H9 (cell line): ENCODE results near the gene SLC35F5. TPM values are rescaled to one million over a fixed set of nuclear protein-coding genes. Genes with fewer than 3 reads are reported as not detected.

Source experiments
- DNase-seq: peaks from one replicate; pipeline ENCODE4 v3.0.0-alpha.2; 2017
- H2AFZ ChIP-seq: one replicate; pipeline ENCODE4 v1.6.1; 2013; ENCODE audit warnings: mild to moderate bottlenecking, low read length, control low read depth, moderate library complexity
- H2AK5ac ChIP-seq: 2 replicates; pipeline ENCODE4 v1.6.1; 2013; ENCODE audit warnings: low read length, control low read depth, mixed read lengths; ENCODE audit not compliant: insufficient read length
- H2BK120ac ChIP-seq: one replicate; pipeline ENCODE4 v1.6.1; 2013; ENCODE audit warnings: low read depth, mild to moderate bottlenecking, low read length, control low read depth, inconsistent platforms; ENCODE audit not compliant: poor library complexity, severe bottlenecking
- H2BK12ac ChIP-seq: 2 replicates; pipeline ENCODE4 v1.6.1; 2013; ENCODE audit warnings: low read length, control low read depth, mixed read lengths, low read depth; ENCODE audit not compliant: insufficient read length
- H2BK15ac ChIP-seq: 2 replicates; pipeline ENCODE4 v1.6.1; 2013; ENCODE audit warnings: low read depth, low read length, control low read depth
- H2BK20ac ChIP-seq: one replicate; pipeline ENCODE4 v1.6.1; 2013; ENCODE audit warnings: low read depth, mild to moderate bottlenecking, low read length, control low read depth, inconsistent platforms; ENCODE audit not compliant: poor library complexity, severe bottlenecking
- H2BK5ac ChIP-seq: 2 replicates; pipeline ENCODE4 v1.6.1; 2013; ENCODE audit warnings: low read length, control low read depth, mixed read lengths; ENCODE audit not compliant: insufficient read length
- H3K14ac ChIP-seq: 2 replicates; pipeline ENCODE4 v1.6.1; 2013; ENCODE audit warnings: low read length, control low read depth; ENCODE audit not compliant: insufficient read depth
- H3K18ac ChIP-seq: 2 replicates; pipeline ENCODE4 v1.6.1; 2013; ENCODE audit warnings: low read depth, mild to moderate bottlenecking, mixed read lengths, low read length, control low read depth; ENCODE audit not compliant: insufficient read length
- H3K23ac ChIP-seq: 2 replicates; pipeline ENCODE4 v1.6.1; 2013; ENCODE audit warnings: low read length, control low read depth, mixed read lengths, low read depth; ENCODE audit not compliant: insufficient read length
- H3K23me2 ChIP-seq: 2 replicates; pipeline ENCODE4 v1.6.1; 2013; ENCODE audit warnings: low read depth, mild to moderate bottlenecking, mixed read lengths, low read length, control low read depth; ENCODE audit not compliant: insufficient read length, poor library complexity, severe bottlenecking
- H3K27ac ChIP-seq: 2 replicates; pipeline ENCODE4 v1.5.1; 2013; ENCODE audit warnings: low read length, control low read depth, mixed read lengths, low read depth; ENCODE audit not compliant: insufficient read length
- H3K27me3 ChIP-seq: 2 replicates; pipeline ENCODE4 v1.6.1; 2013; ENCODE audit warnings: low read length, control low read depth, inconsistent platforms; ENCODE audit not compliant: insufficient read depth
- H3K4ac ChIP-seq: 2 replicates; pipeline ENCODE4 v1.6.1; 2013; ENCODE audit warnings: low read depth, mild to moderate bottlenecking, control low read depth, inconsistent platforms, low read length, moderate library complexity
- H3K4me1 ChIP-seq: 2 replicates; pipeline ENCODE4 v1.6.1; 2013; ENCODE audit warnings: low read length, control low read depth, inconsistent platforms; ENCODE audit not compliant: insufficient read depth
- H3K4me2 ChIP-seq: 2 replicates; pipeline ENCODE4 v1.6.1; 2013; ENCODE audit warnings: low read length, control low read depth, mixed read lengths; ENCODE audit not compliant: insufficient read length, insufficient read depth
- H3K56ac ChIP-seq: 2 replicates; pipeline ENCODE4 v1.6.1; 2013; ENCODE audit warnings: low read depth, mild to moderate bottlenecking, mixed read lengths, low read length, control low read depth; ENCODE audit not compliant: insufficient read length
- H3K79me1 ChIP-seq: 2 replicates; pipeline ENCODE4 v1.6.1; 2013; ENCODE audit warnings: low read depth, mild to moderate bottlenecking, moderate library complexity, low read length, control low read depth, inconsistent platforms; ENCODE audit not compliant: insufficient read depth, poor library complexity, severe bottlenecking
- H3K79me2 ChIP-seq: 2 replicates; pipeline ENCODE4 v1.6.1; 2013; ENCODE audit warnings: low read length, control low read depth, inconsistent platforms; ENCODE audit not compliant: insufficient read depth
- H3K9ac ChIP-seq: 2 replicates; pipeline ENCODE4 v1.6.1; 2013; ENCODE audit warnings: low read length, control low read depth, mixed read lengths; ENCODE audit not compliant: insufficient read length; ENCODE audit errors: extremely low read depth
- H3K9me3 ChIP-seq: one replicate; pipeline ENCODE4 v1.6.1; 2013; ENCODE audit warnings: low read depth, low read length, inconsistent platforms; ENCODE audit not compliant: control insufficient read depth
- H3T11ph ChIP-seq: one replicate; pipeline ENCODE4 v1.6.1; 2013; ENCODE audit warnings: mild to moderate bottlenecking, low read length, control low read depth, inconsistent platforms
- H4K20me1 ChIP-seq: one replicate; pipeline ENCODE4 v1.6.1; 2013; ENCODE audit not compliant: control insufficient read depth, insufficient read length, insufficient read depth
- H4K5ac ChIP-seq: 2 replicates; pipeline ENCODE4 v1.6.1; 2013; ENCODE audit warnings: low read depth, mild to moderate bottlenecking, mixed read lengths, low read length, control low read depth; ENCODE audit not compliant: insufficient read length
- H4K8ac ChIP-seq: replicated peaks from 2 replicates; pipeline ENCODE4 v1.6.1; 2013; ENCODE audit warnings: low read length, control low read depth, mixed read lengths, low read depth; ENCODE audit not compliant: insufficient read length
- H4K91ac ChIP-seq: 2 replicates; pipeline ENCODE4 v1.6.1; 2013; ENCODE audit warnings: low read depth, mild to moderate bottlenecking, moderate library complexity, mixed read lengths, low read length, control low read depth; ENCODE audit not compliant: insufficient read length
- H3K27ac Mint-ChIP-seq, 3 experiments: 2 replicates in 2 of 3; 3 replicates in 1 of 3; pipeline ENCODE4 v1.8.0; 2020 to 2021; ENCODE audit warnings: mixed read lengths in 3 of 3, mild to moderate bottlenecking in 1 of 3, moderate library complexity in 1 of 3
- H3K27me3 Mint-ChIP-seq: 2 replicates; pipeline ENCODE4 v1.8.0; 2021; ENCODE audit warnings: low read depth, mild to moderate bottlenecking, moderate library complexity, mixed read lengths
- H3K36me3 Mint-ChIP-seq, 3 experiments: 2 replicates in 2 of 3; 3 replicates in 1 of 3; pipeline ENCODE4 v1.8.0; 2020 to 2021; ENCODE audit warnings: low read depth in 3 of 3, mixed read lengths in 3 of 3; ENCODE audit not compliant: insufficient read depth in 1 of 3
- H3K4me1 Mint-ChIP-seq, 2 experiments: 2 replicates each; pipeline ENCODE4 v1.8.0; 2020; ENCODE audit warnings: mixed read lengths in 2 of 2
- H3K4me3 Mint-ChIP-seq, 2 experiments: 2 replicates in 1 of 2; 3 replicates in 1 of 2; pipeline ENCODE4 v1.8.0; 2020 to 2021; ENCODE audit warnings: mild to moderate bottlenecking in 2 of 2, mixed read lengths in 2 of 2, moderate library complexity in 1 of 2
- H3K9me3 Mint-ChIP-seq, 2 experiments: 2 replicates in 1 of 2; 3 replicates in 1 of 2; pipeline ENCODE4 v1.8.0; 2020; ENCODE audit warnings: mild to moderate bottlenecking in 2 of 2, mixed read lengths in 2 of 2, moderate library complexity in 1 of 2
- WGBS: extraction: QIAGEN DNeasy Blood & Tissue Kit; methylation state at CpG from one replicate; pipeline ENCODE4 v1.1.7; 2013; ENCODE audit warnings: missing lambda C conversion rate, low lambda C conversion rate, mixed read lengths; ENCODE audit not compliant: insufficient read length; ENCODE audit errors: extremely low coverage; 5-methylcytosine and 5-hydroxymethylcytosine counted together
- total RNA-seq: library from RNA; stranded (reverse); gene quantifications from 2 replicates; pipeline ENCODE4 v1.2.1, GENCODE V29; 2021
- TF ChIP-seq, protein P1 (sequence below): fragments of 200-600 bp; sonication (generic); conservative IDR thresholded peaks from 3 replicates; pipeline ENCODE4 v1.8.0; 2021; ENCODE audit warnings: antibody characterized with exemption, mild to moderate bottlenecking

Gene SLC35F5
- total RNA-seq, 1 experiment from 2014 or later = 31.3 TPM

DNA sequence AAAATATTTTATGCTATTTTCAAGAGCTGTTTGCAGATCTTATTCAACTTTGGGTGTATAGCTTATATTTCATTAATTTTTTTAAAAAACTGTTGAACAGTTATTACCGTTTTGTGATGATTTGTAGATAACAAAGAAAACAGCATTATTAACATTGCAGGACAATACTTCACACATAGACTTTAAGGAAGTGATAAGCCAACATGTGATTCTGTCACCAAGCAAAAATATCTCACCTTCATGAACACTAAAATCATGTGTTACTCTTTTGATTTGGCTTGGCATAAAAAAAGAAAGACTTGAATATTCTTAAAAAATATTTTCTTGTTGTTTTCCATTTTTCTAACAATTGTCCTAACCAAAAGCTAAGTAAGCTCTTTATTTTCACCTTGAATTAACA is 33.0 kb downstream of the SLC35F5 start:
- H4K91ac ChIP-seq = no peak overlapping the region
- no peak overlapping the region for H3K18ac ChIP-seq
- TF ChIP-seq, protein P1, sequence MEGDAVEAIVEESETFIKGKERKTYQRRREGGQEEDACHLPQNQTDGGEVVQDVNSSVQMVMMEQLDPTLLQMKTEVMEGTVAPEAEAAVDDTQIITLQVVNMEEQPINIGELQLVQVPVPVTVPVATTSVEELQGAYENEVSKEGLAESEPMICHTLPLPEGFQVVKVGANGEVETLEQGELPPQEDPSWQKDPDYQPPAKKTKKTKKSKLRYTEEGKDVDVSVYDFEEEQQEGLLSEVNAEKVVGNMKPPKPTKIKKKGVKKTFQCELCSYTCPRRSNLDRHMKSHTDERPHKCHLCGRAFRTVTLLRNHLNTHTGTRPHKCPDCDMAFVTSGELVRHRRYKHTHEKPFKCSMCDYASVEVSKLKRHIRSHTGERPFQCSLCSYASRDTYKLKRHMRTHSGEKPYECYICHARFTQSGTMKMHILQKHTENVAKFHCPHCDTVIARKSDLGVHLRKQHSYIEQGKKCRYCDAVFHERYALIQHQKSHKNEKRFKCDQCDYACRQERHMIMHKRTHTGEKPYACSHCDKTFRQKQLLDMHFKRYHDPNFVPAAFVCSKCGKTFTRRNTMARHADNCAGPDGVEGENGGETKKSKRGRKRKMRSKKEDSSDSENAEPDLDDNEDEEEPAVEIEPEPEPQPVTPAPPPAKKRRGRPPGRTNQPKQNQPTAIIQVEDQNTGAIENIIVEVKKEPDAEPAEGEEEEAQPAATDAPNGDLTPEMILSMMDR = no peak
- H3T11ph ChIP-seq = no peak overlapping the region
- H3K4me1 ChIP-seq = no peaks in the 10 kb centered on the region
- H4K5ac ChIP-seq = no peak overlapping the region
- H2BK12ac ChIP-seq = no peak overlapping the region
- H2BK120ac ChIP-seq = no peak overlapping the region
- H2AFZ ChIP-seq = no peak overlapping the region
- no CpG with 5 or more reads among the region's 1 CpG for WGBS
- H3K56ac ChIP-seq = no peak overlapping the region
- no peaks in the 10 kb centered on the region for H3K4me1 Mint-ChIP-seq
- H2AK5ac ChIP-seq = no peak overlapping the region
- H3K23ac ChIP-seq = no peak overlapping the region
- no peaks in the 10 kb centered on the region for H3K79me2 ChIP-seq
- no peak overlapping the region for H2BK15ac ChIP-seq
- H3K9me3 ChIP-seq = no peaks in the 10 kb centered on the region
- H3K9me3 Mint-ChIP-seq = no peaks in the 10 kb centered on the region
- no peak overlapping the region for H2BK20ac ChIP-seq
- peaks cover 2 to 16% (median 4%) of the 10 kb centered on the region in 3 experiments; a peak in 5 of 7 replicates for H3K36me3 Mint-ChIP-seq
- H3K4me3 Mint-ChIP-seq = no peak overlapping the region
- H3K9ac ChIP-seq = no peak overlapping the region
- no peak overlapping the region for H3K27ac ChIP-seq
- H4K20me1 ChIP-seq = no peaks in the 10 kb centered on the region
- H3K4ac ChIP-seq = no peak overlapping the region
- no peak overlapping the region for H3K14ac ChIP-seq
- DNase-seq = no peak
- no peak overlapping the region for H3K4me2 ChIP-seq
- no peak overlapping the region for H4K8ac ChIP-seq
- no peak overlapping the region for H3K27ac Mint-ChIP-seq
- H3K27me3 ChIP-seq = no peaks in the 10 kb centered on the region
- H3K27me3 Mint-ChIP-seq = no peaks in the 10 kb centered on the region
- no peak overlapping the region for H2BK5ac ChIP-seq
- H3K79me1 ChIP-seq = no peaks in the 10 kb centered on the region
- no peaks in the 10 kb centered on the region for H3K23me2 ChIP-seq
